ENCODE results near the gene VHLL.

Gene VHLL

GRCh38 chr1:156270314-156270713 lies 28.8 kb downstream of the VHLL start:
- DNase-seq (ENCODE audit: low read depth): no peak
- no peak overlapping the region for H3K4me3 ChIP-seq (replicated peaks; ENCODE audit: low read depth, low read length)
- TF ChIP-seq CTCF (IDR thresholded peaks at IDR 0.05; ENCODE audit: low read length, missing control alignments): no peak

GRCh38 chr1:156268336-156268735 lies 30.8 kb downstream of the VHLL start:
- peak; percentile 65 for DNase-seq (ENCODE audit: low read depth)
- TF ChIP-seq CTCF (IDR thresholded peaks at IDR 0.05; ENCODE audit: low read length, missing control alignments): no peak
- no peak overlapping the region for H3K4me3 ChIP-seq (replicated peaks; ENCODE audit: low read depth, low read length)

GRCh38 chr1:156266051-156266450 lies 33.1 kb downstream of the VHLL start:
- no peak for TF ChIP-seq CTCF (IDR thresholded peaks at IDR 0.05; ENCODE audit: low read length, missing control alignments)
- DNase-seq (ENCODE audit: low read depth): no peak
- H3K4me3 ChIP-seq (replicated peaks; ENCODE audit: low read depth, low read length): no peak overlapping the region

- no peak overlapping the region for H3K4me3 ChIP-seq (replicated peaks; ENCODE audit: low read depth, low read length)
- TF ChIP-seq CTCF (IDR thresholded peaks at IDR 0.05; ENCODE audit: low read length, missing control alignments): no peak
- no peak for DNase-seq (ENCODE audit: low read depth)
Measured at GRCh38 chr1:156263288-156263655, 35.8 kb downstream of the VHLL start.

GRCh38 chr1:156262461-156263287 lies 36.4 kb downstream of the VHLL start:
- DNase-seq (ENCODE audit: low read depth): peak; percentile 71
- H3K4me3 ChIP-seq (replicated peaks; ENCODE audit: low read depth, low read length): no peak overlapping the region
- TF ChIP-seq CTCF (IDR thresholded peaks at IDR 0.05; ENCODE audit: low read length, missing control alignments): no peak

GRCh38 chr1:156260896-156261295 lies 38.2 kb downstream of the VHLL start:
- no peak overlapping the region for H3K4me3 ChIP-seq (replicated peaks; ENCODE audit: low read depth, low read length)
- DNase-seq (ENCODE audit: low read depth): no peak
- no peak for TF ChIP-seq CTCF (IDR thresholded peaks at IDR 0.05; ENCODE audit: low read length, missing control alignments)

GRCh38 chr1:156259805-156260204 lies 39.3 kb downstream of the VHLL start:
- no peak for DNase-seq (ENCODE audit: low read depth)
- no peak overlapping the region for H3K4me3 ChIP-seq (replicated peaks; ENCODE audit: low read depth, low read length)
- TF ChIP-seq CTCF (IDR thresholded peaks at IDR 0.05; ENCODE audit: low read length, missing control alignments): peak; percentile 20

Data from fibroblast of pulmonary artery (primary cell).